Kidney (tissue), 14 donors: ENCODE results near the gene LARP4. TPM values are rescaled to one million over a fixed set of nuclear protein-coding genes. Genes with fewer than 3 reads are reported as not detected.

ENCODE experiments used
- DNase-seq, 5 donors: peaks; one replicate each; pipeline ENCODE4 v3.0.0-alpha.2; 2013 to 2020
- FAIRE-seq: peaks from 2 replicates; lab custom pipeline; 2012; peaks lifted over from hg19 to GRCh38; lab: Jason Lieb, UNC
- H3K27ac ChIP-seq, 2 donors: one replicate each; pipeline ENCODE4 v1.7.0; 2013; ENCODE audit warnings: low read depth in 2 of 2, low read length in 2 of 2, inconsistent platforms in 1 of 2
- H3K27me3 ChIP-seq: one replicate; pipeline ENCODE4 v1.7.1; 2013; ENCODE audit warnings: low read length, inconsistent platforms; ENCODE audit not compliant: control insufficient read depth, insufficient read depth
- H3K36me3 ChIP-seq, 3 donors: one replicate each; pipeline versions ENCODE4 v1.7.0 to v1.7.1; 2013; ENCODE audit warnings: low read length in 3 of 3, control low read depth in 1 of 3, inconsistent platforms in 1 of 3; ENCODE audit not compliant: insufficient read depth in 3 of 3, control insufficient read depth in 2 of 3
- H3K4me1 ChIP-seq, 3 donors: one replicate each; pipeline versions ENCODE4 v1.7.0 to v1.7.1; 2013; ENCODE audit warnings: low read length in 3 of 3, inconsistent platforms in 1 of 3, low read depth in 1 of 3; ENCODE audit not compliant: control insufficient read depth in 2 of 3, insufficient read depth in 2 of 3
- H3K4me3 ChIP-seq, 3 donors: one replicate each; pipeline versions ENCODE4 v1.7.0 to v1.8.1; 2013; ENCODE audit warnings: low read length in 3 of 3, control low read depth in 1 of 3, inconsistent platforms in 1 of 3
- H3K9ac ChIP-seq, 3 donors: one replicate each; pipeline versions ENCODE4 v1.7.0 to v1.7.1; 2013; ENCODE audit warnings: low read length in 3 of 3, control low read depth in 1 of 3, inconsistent platforms in 1 of 3
- H3K9me3 ChIP-seq, 3 donors: one replicate each; pipeline versions ENCODE4 v1.7.0 to v1.7.1; 2013; ENCODE audit warnings: low read length in 3 of 3, control low read depth in 1 of 3, inconsistent platforms in 1 of 3; ENCODE audit not compliant: control insufficient read depth in 2 of 3, insufficient read depth in 1 of 3
- CTCF ChIP-seq: IDR thresholded peaks from 3 replicates; pipeline ENCODE4 v1.5.1; 2012; ENCODE audit warnings: mild to moderate bottlenecking, moderate library complexity, borderline replicate concordance; ENCODE audit not compliant: insufficient read depth; ENCODE audit errors: extremely low read depth
- intact Hi-C: fragments of 100-400 bp; cut with DNase I; formaldehyde crosslinking; loops from one replicate; pipeline ENCODE4 v1.11.1; 2022
- polyA plus RNA-seq: library from polyadenylated mRNA; stranded (reverse); fragments of 350-450 nt; fragmentation: Illumina TruSeq; extraction: RNeasy Lipid Tissue Mini Kit (QIAGEN cat#74804); gene quantifications from one replicate; pipeline ENCODE4 v1.2.3, GENCODE V29; 2014; ENCODE audit warnings: low read depth, low replicate concordance; ENCODE audit not compliant: insufficient read depth
- total RNA-seq: library from RNA; stranded (reverse); fragmentation: NEBNext Ultra II Directional; extraction: Animal tissue kit (Norgen Biotek cat#: 25700); gene quantifications from one replicate; pipeline ENCODE4 v1.2.1, GENCODE V29; 2021
- donor health status: control.
- donor health status: control.
- donor health status: control.
- donor health status: control.
- donor health status: control.
- donor health status: DM: yes; HTN: yes; CAD: no.
- donor health status: Normal renal cell carcinoma (clear cell type).

LARP4 gene
- total and polyA plus RNA-seq, 2 donors from 2014 or later, result 17.1 to 56.1 TPM

- intact Hi-C loops, result no loop called here
- DNase-seq, result no peak
- TF ChIP-seq CTCF, result no peak
- Histone ChIP-seq H3K36me3 (no peaks in the 10 kb centered on the region), H3K9me3 (no peaks in the 10 kb centered on the region), H3K4me3 (no peak overlapping the region), H3K27me3 (no peaks in the 10 kb centered on the region), H3K9ac (no peak overlapping the region), H3K4me1 (peaks cover 0 to 18% (median 14%) of the 10 kb centered on the region in 3 donors), H3K27ac (no peak overlapping the region)
- FAIRE-seq, result no peak
Observed at GRCh38 chr12:50507930-50508329, 107.2 kb downstream of the LARP4 start.

DNA sequence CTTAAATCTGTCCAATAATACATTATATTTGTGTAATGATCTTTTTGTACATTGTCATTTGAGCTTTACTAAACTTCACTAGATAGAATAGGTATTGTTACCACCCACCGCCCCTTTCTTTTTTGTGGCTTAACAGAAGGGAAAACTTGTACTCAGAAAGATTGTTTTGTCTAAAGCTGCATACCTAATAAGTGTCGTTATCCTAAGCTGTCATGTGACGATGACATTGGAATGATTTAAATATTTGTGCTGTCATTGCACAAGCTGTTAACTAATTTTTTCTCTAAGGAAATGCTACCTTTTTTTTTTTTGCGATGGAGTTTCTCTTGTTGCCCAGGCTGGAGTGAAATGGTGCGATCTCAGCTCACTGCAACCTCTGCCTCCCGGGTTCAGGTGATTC, 107.7 kb downstream of the LARP4 start:
- DNase-seq (no peak), FAIRE-seq (no peak)
- no peak for TF ChIP-seq CTCF
- no peak overlapping the region for H3K9ac ChIP-seq
- H3K4me3 ChIP-seq, result no peak overlapping the region
- H3K4me1 ChIP-seq, result peaks cover 0 to 18% (median 14%) of the 10 kb centered on the region in 3 donors
- no peaks in the 10 kb centered on the region for H3K27me3 ChIP-seq
- intact Hi-C loops, result no loop called here
- no peaks in the 10 kb centered on the region for H3K36me3 ChIP-seq
- no peak overlapping the region for H3K27ac ChIP-seq
- H3K9me3 ChIP-seq, result no peaks in the 10 kb centered on the region

DNA sequence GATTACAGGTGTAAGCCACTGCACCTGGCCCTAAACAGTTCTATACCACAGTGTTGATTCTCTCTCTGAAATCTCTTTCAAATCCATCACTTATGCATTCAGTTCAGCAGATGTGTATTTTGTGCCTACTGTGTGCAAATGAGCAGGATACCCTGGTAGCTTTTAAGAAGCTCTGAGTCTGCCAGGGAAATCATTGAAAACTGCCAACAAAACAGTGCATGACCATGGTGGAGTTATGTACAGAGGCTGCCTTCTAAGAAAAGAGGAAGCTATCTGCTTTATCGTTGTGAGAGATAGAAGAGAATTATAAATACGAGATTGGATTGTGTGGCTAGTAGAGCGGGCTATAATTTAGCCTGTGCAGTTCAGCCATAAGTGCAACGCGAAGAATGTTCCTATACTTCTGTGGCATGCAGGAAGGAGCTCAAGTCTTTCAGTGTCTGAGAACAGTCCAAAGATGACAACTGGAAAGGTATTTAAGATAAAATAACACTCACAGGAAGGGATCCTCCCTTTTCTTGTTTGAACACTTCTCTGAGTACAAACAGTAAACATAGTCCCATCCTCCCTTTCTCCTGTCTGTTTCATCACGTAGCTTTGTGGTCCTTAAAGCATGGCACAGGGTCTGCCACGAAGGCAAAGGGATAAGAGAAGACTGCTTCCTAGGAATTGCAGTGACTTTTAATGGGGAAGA, 108.4 kb downstream of the LARP4 start:
- intact Hi-C loops, result no loop called here
- FAIRE-seq (no peak), DNase-seq (no peak)
- Histone ChIP-seq H3K9ac (no peak overlapping the region), H3K27ac (peak overlapping the region in 1 of 2 donors; percentile 38), H3K4me3 (no peak overlapping the region), H3K9me3 (no peaks in the 10 kb centered on the region), H3K4me1 (peaks cover 0 to 18% (median 14%) of the 10 kb centered on the region in 3 donors), H3K36me3 (no peaks in the 10 kb centered on the region), H3K27me3 (no peaks in the 10 kb centered on the region)
- no peak for TF ChIP-seq CTCF
